ENCODE measurements around the gene ARHGEF19. TPM values are rescaled to one million over a fixed set of nuclear protein-coding genes. Genes with fewer than 3 reads are reported as not detected.

Gene ARHGEF19
- total and polyA plus RNA-seq, 3 donors from 2014 or later = 6.0 to 10.1 (median 8.5) TPM

DNA sequence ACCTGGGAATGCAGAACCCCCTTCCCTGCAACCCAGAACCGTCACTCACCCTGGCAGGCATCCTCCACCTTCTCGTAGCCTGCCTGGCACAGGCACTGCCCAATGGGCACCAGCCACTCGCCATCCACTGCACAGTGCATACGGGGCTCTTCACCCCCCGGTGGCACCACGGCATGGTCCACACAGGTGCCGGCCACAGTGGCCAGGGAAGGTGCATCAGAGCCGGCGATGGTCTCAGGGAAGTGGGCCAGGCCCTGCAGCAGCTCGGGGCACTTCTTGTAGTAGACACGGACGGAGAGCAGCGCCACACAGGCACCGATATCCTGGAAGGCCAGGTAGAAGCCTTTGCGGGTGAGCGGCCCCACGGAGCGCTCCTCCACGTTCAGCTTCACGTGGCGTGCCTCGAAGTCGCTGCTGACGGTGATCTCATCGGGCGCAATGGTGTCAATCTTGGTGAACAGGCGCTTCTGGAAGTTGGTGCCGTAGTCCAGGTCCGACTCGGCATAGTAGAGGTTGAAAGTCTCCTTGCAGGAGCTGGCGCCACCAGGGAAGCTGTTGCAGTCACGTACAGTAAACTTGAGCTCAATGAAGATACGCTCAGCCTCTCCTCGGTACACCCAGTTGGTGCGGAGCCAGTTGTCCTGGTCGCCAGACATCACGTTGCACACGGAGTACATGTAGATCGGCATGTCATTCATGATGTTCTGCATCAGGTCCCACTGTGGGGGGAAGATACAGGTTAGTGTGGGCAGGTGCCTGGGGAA, 63.9 kb downstream of the ARHGEF19 start:
- TF ChIP-seq, protein P1, sequence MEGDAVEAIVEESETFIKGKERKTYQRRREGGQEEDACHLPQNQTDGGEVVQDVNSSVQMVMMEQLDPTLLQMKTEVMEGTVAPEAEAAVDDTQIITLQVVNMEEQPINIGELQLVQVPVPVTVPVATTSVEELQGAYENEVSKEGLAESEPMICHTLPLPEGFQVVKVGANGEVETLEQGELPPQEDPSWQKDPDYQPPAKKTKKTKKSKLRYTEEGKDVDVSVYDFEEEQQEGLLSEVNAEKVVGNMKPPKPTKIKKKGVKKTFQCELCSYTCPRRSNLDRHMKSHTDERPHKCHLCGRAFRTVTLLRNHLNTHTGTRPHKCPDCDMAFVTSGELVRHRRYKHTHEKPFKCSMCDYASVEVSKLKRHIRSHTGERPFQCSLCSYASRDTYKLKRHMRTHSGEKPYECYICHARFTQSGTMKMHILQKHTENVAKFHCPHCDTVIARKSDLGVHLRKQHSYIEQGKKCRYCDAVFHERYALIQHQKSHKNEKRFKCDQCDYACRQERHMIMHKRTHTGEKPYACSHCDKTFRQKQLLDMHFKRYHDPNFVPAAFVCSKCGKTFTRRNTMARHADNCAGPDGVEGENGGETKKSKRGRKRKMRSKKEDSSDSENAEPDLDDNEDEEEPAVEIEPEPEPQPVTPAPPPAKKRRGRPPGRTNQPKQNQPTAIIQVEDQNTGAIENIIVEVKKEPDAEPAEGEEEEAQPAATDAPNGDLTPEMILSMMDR (IDR thresholded peaks at IDR 0.05) = no peak
- TF ChIP-seq POLR2A (IDR thresholded peaks at IDR 0.05) = no peak
- Histone ChIP-seq H3K9me3 (no peaks in the 10 kb centered on the region), H3K4me3 (no peak overlapping the region), H3K36me3 (ENCODE audit: low read depth, missing control alignments) (no peaks in the 10 kb centered on the region), H3K4me1 (peaks cover 39% of the 10 kb centered on the region), H3K27ac (no peak overlapping the region), H3K27me3 (no peaks in the 10 kb centered on the region)
- whole genome bisulfite sequencing, 2 donors = 93 to 94% methylated on average over 6 to 39 of the region's 39 CpGs
- no peak for DNase-seq
- intact Hi-C loops (cut with DNase I; ENCODE audit: low total_unique reads) = no loop called here

Small RNA genes lying within 50 kb of the gene (small RNA-seq; reads per million reads assigned to genes)
- 0 reads per million in 2 donors for gene MT1XP1

Other genes starting within 250 kb of the ARHGEF19 start
- 10 to 100 TPM; 60.2 to 65.8 TPM for gene ZBTB17, start 236.6 kb downstream of the ARHGEF19 start, total RNA-seq
- 53.6 TPM for gene ZBTB17, start 236.6 kb downstream of the ARHGEF19 start, polyA plus RNA-seq (ENCODE audit: insufficient read depth, low read depth, low replicate concordance)
- under 1 TPM in 1 of 2 donors, not detected in 1; 0.16 TPM for gene SRARP, start 208.4 kb downstream of the ARHGEF19 start, total RNA-seq
- not detected for gene SRARP, start 208.4 kb downstream of the ARHGEF19 start, polyA plus RNA-seq (ENCODE audit: insufficient read depth, low read depth, low replicate concordance)
- 10 to 100 TPM in 1 of 2 donors, 1 to 10 TPM in 1; 9.0 to 11.7 TPM for gene HSPB7, start 194.6 kb downstream of the ARHGEF19 start, total RNA-seq
- gene HSPB7, start 194.6 kb downstream of the ARHGEF19 start, polyA plus RNA-seq (ENCODE audit: insufficient read depth, low read depth, low replicate concordance) = 31.2 TPM
- gene CLCNKA, start 190.6 kb downstream of the ARHGEF19 start, total RNA-seq = 1 to 10 TPM; 6.5 to 6.9 TPM
- gene CLCNKA, start 190.6 kb downstream of the ARHGEF19 start, polyA plus RNA-seq (ENCODE audit: insufficient read depth, low read depth, low replicate concordance) = 9.9 TPM
- 1 to 10 TPM; 3.7 to 4.2 TPM for gene CLCNKB, start 168.9 kb downstream of the ARHGEF19 start, total RNA-seq
- gene CLCNKB, start 168.9 kb downstream of the ARHGEF19 start, polyA plus RNA-seq (ENCODE audit: insufficient read depth, low read depth, low replicate concordance) = 2.3 TPM
- 1 to 10 TPM in 1 of 2 donors, under 1 TPM in 1; 0.87 to 1.2 TPM for gene FAM131C, start 139.0 kb downstream of the ARHGEF19 start, total RNA-seq
- gene FAM131C, start 139.0 kb downstream of the ARHGEF19 start, polyA plus RNA-seq (ENCODE audit: insufficient read depth, low read depth, low replicate concordance) = 0.42 TPM
- gene EPHA2, start 56.6 kb downstream of the ARHGEF19 start, total RNA-seq = 10 to 100 TPM in 1 of 2 donors, 1 to 10 TPM in 1; 5.7 to 14.1 TPM
- gene EPHA2, start 56.6 kb downstream of the ARHGEF19 start, polyA plus RNA-seq (ENCODE audit: insufficient read depth, low read depth, low replicate concordance) = 5.1 TPM
- 10 to 100 TPM; 11.1 to 11.8 TPM for gene CPLANE2, start 24.5 kb upstream of the ARHGEF19 start, total RNA-seq
- gene CPLANE2, start 24.5 kb upstream of the ARHGEF19 start, polyA plus RNA-seq (ENCODE audit: insufficient read depth, low read depth, low replicate concordance) = 10.6 TPM
- gene FBXO42, start 139.8 kb upstream of the ARHGEF19 start, total RNA-seq = 10 to 100 TPM; 42.0 to 45.6 TPM
- gene FBXO42, start 139.8 kb upstream of the ARHGEF19 start, polyA plus RNA-seq (ENCODE audit: insufficient read depth, low read depth, low replicate concordance) = 25.0 TPM
- gene SZRD1, start 154.6 kb upstream of the ARHGEF19 start, total RNA-seq = 10 to 100 TPM; 47.8 to 57.9 TPM
- 88.5 TPM for gene SZRD1, start 154.6 kb upstream of the ARHGEF19 start, polyA plus RNA-seq (ENCODE audit: insufficient read depth, low read depth, low replicate concordance)
- gene SPATA21, start 224.8 kb upstream of the ARHGEF19 start, total RNA-seq = 1 to 10 TPM; 2.7 to 6.0 TPM
- gene SPATA21, start 224.8 kb upstream of the ARHGEF19 start, polyA plus RNA-seq (ENCODE audit: insufficient read depth, low read depth, low replicate concordance) = 10.2 TPM
- 100 to 1,000 TPM in 1 of 2 donors, 10 to 100 TPM in 1; 96.8 to 113 TPM for gene NECAP2, start 228.1 kb upstream of the ARHGEF19 start, total RNA-seq
- gene NECAP2, start 228.1 kb upstream of the ARHGEF19 start, polyA plus RNA-seq (ENCODE audit: insufficient read depth, low read depth, low replicate concordance) = 88.2 TPM

Measured in testis (tissue), 3 donors.